ENCODE results near the gene BRINP3. TPM values are rescaled to one million over a fixed set of nuclear protein-coding genes. Genes with fewer than 3 reads are reported as not detected.

Gene BRINP3
- total RNA-seq, 4 donors from 2014 or later: 0.19 TPM; not detected in 3

DNA sequence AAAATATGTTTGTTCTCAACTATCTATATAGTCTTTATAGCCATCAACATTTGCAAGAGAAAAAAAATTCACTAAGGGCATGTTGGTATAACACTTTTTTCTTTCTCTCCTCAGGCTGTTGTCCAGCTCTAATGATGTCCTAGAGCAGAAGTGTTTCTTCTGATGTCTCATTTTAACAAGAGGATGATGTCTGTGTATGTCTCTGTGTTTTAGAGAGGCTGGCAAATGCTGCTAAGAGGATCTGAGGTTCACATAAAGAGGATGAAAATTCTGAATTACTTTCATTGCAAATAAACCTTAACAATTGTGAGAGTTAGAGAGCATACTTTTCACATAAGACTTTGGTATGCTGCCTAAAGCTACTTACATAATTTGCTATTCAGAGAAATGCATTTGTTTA lies 2.6 kb upstream of the BRINP3 start:
- TF ChIP-seq, protein P1, sequence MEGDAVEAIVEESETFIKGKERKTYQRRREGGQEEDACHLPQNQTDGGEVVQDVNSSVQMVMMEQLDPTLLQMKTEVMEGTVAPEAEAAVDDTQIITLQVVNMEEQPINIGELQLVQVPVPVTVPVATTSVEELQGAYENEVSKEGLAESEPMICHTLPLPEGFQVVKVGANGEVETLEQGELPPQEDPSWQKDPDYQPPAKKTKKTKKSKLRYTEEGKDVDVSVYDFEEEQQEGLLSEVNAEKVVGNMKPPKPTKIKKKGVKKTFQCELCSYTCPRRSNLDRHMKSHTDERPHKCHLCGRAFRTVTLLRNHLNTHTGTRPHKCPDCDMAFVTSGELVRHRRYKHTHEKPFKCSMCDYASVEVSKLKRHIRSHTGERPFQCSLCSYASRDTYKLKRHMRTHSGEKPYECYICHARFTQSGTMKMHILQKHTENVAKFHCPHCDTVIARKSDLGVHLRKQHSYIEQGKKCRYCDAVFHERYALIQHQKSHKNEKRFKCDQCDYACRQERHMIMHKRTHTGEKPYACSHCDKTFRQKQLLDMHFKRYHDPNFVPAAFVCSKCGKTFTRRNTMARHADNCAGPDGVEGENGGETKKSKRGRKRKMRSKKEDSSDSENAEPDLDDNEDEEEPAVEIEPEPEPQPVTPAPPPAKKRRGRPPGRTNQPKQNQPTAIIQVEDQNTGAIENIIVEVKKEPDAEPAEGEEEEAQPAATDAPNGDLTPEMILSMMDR (IDR thresholded peaks at IDR 0.05): no peak
- ATAC-seq (ENCODE audit: low FRiP score) (no peak), DNase-seq (ENCODE audit: low spot score) (no peak)

GRCh38 chr1:190479516-190479915 lies 1.9 kb upstream of the BRINP3 start:
- DNase-seq (ENCODE audit: low spot score) (no peak), ATAC-seq (ENCODE audit: low FRiP score) (no peak)
- TF ChIP-seq, protein P1 (IDR thresholded peaks at IDR 0.05): no peak

DNA sequence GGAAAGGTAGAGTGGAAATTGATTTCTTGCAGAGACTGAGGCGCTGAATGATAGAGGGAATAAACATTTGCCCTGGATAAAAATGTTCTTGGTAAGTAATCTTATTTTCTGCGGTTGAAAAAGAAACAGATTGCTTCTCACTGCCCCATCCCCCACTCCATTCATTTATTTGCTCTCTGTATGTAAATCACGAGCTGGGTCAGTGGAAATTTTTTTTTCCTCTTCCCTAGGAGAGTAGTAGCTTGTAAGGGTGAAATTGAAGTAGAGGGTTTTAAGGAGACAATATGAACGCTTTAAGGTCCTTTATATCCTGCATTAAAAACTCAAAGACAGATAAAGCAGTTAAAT lies 1.4 kb upstream of the BRINP3 start:
- TF ChIP-seq, protein P1 (IDR thresholded peaks at IDR 0.05): no peak
- ATAC-seq (ENCODE audit: low FRiP score) (no peak), DNase-seq (ENCODE audit: low spot score) (no peak)

- DNase-seq (ENCODE audit: low spot score) (no peak), ATAC-seq (ENCODE audit: low FRiP score) (peak; percentile 60)
- TF ChIP-seq, protein P1 (IDR thresholded peaks at IDR 0.05): no peak
Measured at GRCh38 chr1:190478149-190479049, 735 bp upstream of the BRINP3 start.

- no peak for ATAC-seq (ENCODE audit: low FRiP score)
- TF ChIP-seq, protein P1 (IDR thresholded peaks at IDR 0.05): no peak
- DNase-seq (ENCODE audit: low spot score): no peak
Measured at GRCh38 chr1:190476806-190477205, 858 bp downstream of the BRINP3 start.

GRCh38 chr1:190476321-190476720 lies 1.3 kb downstream of the BRINP3 start:
- ATAC-seq (ENCODE audit: low FRiP score): no peak
- TF ChIP-seq, protein P1 (IDR thresholded peaks at IDR 0.05): no peak
- no peak for DNase-seq (ENCODE audit: low spot score)
